Mesenteric fat pad (tissue), 1 donor: Measurements from ENCODE around the gene ATG101. TPM values are rescaled to one million over a fixed set of nuclear protein-coding genes. Genes with fewer than 3 reads are reported as not detected.

Experiments
- DNase-seq: peaks from one replicate; pipeline ENCODE4 v3.0.0-alpha.2; 2020; ENCODE audit warnings: low spot score
- total RNA-seq: library from RNA; stranded (reverse); fragmentation: NEBNext Ultra II Directional; extraction: Animal tissue kit (Norgen Biotek cat#: 25700); gene quantifications from one replicate; pipeline ENCODE4 v1.2.1, GENCODE V29; 2021
- donor health status: DM: yes; HTN: yes; CAD: no.

The ATG101 gene
- total RNA-seq, 1 donor from 2014 or later, result 36.2 TPM

DNA sequence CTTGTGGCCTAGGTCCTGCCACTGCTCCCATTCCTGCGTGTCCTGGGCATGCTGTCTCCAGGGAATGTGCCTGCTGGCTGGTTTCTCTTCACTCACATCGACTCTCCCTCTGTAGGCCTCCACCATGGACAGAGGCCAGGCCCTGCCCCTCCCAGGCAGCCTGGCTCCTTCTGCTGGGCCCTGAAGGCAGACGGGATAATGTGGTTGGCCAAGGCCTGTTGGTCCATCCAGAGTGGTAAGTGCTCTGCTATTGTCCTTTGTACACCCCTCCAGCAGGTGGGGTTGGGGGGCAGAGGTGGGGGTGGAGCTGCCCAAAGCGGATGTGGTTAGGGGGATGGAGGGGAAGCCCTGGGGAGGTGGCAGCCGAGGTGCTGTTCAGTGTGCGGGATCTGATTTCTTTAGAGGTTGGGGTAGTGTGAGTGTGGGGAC, 28.1 kb upstream of the ATG101 start:
- DNase-seq, result no peak

DNA sequence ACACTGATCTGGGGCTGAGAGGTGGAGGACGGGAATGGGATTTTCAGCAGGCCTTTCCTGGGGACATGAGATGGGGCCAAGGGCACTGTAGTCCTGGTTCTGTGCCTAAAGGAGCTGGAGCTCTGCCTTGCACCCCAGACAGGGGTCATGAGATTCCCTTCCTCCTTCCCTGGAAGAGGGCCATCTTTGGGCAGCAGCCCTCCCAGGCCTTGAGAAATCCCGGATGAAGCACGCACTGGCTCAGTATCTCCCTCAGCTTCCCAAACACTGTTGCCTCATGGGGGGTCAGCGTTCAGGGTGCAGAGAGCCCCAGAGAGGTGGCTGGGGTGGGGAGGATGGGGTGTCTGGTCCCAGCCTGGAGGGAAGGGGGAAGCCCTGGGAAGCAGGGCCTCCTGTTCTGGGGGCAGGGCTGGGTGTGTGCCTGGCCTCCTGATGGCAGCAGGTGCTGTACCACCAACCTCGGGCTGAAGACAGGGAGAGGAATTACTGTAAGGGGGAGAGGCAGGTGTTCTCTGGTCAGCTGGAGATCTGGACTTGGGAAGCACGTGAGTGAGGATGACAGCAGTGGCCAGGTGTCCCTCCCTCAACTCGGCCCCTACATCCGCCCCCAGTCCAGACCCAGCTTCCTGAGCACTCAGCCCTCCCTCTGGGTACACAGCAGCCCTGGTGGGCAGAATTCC, 26.9 kb upstream of the ATG101 start:
- DNase-seq, result no peak

DNA sequence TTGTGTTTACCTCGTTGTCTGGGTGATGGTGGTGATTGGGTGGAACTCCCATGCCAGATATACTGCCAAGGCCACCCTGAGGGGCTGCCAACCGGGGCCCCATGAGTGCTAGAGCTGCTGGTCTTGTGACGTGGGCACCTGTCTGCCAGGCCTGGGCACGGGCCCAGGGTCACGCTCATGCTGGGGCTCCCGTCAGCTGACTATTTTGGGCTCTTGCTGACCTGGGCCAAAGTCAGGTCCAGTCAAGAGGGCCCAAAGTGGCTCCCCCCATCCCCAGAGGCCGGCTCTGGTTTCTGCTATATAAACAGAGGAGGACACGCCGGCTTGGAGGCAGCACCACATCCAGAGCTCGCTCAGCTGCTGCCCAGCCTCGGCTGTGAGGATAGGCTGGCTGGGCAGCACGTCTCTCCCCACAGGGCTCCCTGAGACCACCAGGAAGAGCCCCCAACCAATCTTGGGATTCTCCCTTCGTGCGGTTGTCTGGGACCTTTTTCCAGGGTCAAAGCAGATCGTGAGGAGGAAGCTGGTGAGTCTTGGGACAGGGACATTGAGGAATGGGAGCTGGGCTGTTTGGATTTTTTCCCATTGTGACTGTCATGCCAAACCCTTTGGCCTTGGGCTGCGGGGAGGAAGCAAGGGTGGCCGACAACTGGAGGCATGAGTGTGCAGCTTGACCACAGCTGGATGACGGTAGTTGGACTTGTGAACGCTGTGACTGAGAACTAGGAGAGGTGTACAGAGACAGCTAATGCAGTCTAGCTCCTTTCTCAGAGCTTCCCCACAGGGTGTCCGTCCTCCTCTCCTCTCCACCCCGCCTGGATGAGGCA, 26.2 kb upstream of the ATG101 start:
- DNase-seq, result no peak

DNA sequence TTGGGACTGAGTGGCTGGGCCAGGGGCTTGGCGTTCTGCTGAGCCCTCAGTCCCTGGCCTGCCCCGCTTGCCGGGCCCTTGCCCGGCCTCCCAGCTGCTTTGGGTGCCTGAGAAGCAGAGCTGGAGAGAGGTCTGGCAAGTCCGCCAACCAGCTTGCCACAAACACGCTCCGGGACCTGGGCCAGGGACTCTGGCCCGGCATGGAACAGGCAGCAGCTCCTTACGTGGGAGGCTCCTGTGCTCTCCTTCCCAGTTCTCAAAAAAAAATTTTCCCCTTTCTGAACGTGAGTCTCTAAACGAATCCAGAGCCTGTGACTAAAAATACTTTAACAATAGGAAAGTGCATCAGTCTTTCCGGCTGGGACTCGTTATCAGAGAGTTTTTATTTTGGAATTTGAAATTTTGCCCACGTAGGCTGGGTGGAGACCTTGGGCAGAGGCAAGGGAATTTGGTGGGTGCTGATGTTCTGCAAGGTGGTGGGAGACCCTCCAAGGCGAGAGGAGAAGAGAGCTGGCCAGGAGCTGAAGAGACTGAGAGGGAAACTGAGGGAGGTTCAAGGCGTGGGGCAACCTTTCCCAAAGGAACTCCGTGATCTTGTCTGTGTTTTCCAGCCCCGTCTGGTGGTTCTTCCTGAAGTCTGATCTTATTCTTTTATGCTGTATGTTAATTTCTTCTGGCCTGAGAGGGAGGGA, 25.3 kb upstream of the ATG101 start:
- no peak for DNase-seq

DNA sequence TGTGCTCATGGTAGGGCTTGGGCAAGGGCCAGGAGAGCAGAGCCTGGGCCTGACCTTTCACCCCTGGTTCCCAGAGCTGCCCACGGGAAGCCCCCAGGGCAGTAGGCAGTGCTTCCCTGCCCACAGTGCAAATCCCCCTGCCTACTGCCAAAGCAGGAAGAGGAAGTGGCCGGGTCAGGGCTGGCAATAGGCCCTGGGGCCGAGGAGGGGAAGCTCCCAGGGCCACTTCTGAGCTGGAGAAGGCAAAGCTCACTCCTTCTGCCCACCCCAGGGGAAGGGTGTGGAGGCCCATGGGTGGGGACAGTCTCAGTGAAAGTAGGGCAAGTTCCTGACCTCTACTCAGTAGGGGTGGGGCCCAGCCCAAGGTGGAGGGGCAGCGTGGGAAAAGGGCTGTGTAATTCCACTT, 24.0 kb upstream of the ATG101 start:
- no peak for DNase-seq

DNA sequence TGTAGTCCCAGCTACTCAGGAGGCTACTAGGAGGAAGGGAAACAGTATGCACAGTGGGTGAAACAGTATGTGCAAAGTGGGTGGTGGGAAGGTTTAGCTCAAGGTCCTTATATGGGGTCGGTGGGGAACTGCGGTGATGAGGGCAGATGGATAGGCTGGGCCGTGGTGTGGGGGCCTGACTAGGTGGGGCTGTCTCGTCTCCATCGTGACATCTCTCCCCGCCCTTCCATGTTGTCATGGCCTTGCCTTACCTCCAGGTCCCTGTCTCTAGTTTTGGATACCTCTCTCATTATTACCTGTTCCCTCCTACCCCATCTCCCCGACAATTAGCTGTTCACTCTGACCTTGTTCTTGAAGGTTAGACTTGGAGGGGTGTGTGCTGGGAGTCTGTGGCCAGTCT, 22.9 kb upstream of the ATG101 start:
- no peak for DNase-seq

DNA sequence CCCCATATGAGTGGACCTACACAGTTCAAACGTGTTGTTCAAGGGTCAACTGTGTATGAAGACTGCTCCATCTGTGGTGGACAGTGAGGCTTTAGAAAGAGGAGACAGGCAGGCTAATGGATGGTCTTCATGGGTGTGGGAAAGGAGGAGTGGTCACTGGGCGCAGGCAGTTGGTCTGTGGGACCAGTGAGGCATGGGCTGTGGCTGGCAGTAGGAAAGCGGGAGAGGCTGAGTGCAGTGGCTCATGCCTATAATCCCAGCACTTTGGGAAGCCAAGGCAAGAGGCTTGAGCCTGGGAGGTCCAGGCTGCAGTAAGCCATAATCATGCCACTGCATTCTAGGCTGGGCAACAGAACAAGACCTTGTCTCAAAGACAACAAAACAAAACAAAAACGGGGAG, 20.5 kb upstream of the ATG101 start:
- no peak for DNase-seq

DNA sequence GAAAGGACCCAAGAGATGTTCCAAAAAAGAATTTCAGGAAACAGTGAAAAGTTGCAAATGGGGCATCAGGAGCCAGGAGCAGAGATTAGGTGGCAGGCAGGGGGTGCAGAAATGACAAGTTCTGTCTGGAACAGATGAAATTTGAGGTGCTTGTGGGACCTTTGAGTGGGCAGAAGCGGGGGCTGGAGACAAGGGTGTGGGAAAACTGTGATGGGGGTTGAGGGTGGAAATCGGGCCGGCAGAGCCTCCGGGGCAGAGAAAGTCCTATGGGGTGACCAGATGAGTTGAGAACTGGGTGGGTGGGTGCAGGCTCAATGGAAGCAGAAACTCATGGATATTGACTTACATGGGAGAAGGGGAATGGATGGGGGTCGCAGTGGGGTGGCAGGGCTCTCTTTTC, 20.1 kb upstream of the ATG101 start:
- DNase-seq, result no peak

DNA sequence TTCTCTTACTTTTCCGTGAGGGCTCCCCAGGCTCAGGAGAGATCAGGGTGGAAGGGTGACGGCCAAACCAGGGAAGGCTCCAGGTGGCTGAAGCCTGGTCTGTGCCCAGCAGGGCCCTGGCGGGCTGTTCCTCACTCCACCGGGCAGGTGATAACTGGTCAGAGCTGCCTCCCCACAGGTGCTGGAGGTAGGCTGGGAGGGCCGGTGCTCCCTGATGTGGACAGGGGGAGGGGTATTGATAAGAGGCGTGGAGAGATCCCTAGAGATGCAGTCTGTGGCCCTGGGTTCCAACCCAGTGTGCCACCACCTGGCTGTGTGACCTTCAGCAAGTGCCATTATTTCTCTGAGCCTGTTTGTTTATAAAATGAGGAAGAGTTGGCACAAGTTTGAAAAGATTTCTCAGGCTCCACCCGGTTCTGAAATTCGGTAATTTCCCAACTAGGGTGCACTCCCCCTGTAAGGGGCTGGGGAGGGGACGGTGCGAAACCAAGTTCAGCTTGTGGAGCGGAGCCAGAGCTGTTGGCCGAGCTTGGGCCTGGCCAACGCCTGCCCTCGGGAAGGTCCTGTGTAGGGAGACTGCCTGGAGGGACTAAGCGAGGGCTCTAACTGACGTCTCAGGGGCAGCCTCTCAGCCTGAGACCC, 19.5 kb upstream of the ATG101 start:
- no peak for DNase-seq

DNA sequence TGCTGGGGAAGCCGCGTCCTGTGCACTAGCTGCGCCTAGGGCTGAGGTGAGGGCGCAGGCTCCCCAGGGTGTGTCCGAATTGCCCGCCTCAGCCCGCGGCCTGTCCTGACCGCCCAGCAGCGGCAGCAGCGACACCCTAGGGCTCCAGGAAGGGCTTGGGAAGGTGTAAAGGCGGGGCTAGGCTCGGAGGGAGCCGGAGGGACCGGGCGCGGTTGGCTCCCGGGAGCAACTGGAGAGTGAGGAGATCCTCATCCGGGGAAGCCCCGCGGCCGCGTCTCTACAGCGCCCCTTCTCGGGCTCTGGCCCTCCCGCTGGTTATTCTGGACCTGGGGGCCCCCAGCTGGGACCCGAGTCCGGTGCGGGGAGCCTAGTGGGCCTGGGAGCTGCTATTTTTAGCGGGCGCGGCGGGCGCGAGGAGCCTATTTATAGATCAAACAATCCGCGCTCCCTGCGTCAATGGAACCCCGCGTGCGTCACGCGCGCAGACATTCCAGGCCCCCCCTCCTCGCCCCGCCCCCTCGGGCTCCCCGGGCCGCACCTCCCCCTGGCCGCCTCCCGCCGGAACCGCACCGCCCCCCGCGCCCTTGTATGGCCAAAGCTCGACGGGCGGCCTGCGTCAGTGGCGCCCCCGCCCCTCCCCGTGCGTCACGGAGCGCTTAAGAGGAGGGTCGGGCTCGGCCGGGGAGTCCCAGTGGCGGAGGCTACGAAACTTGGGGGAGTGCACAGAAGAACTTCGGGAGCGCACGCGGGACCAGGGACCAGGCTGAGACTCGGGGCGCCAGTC, 18.8 kb upstream of the ATG101 start, which contains the start of gene NR4A1:
TSS of gene NR4A1 (plus strand) at position 685 of the 784 bp plus-strand sequence. CDS start 2,887 bp downstream, outside the sequence.
- DNase-seq, result peak; percentile 99

DNA sequence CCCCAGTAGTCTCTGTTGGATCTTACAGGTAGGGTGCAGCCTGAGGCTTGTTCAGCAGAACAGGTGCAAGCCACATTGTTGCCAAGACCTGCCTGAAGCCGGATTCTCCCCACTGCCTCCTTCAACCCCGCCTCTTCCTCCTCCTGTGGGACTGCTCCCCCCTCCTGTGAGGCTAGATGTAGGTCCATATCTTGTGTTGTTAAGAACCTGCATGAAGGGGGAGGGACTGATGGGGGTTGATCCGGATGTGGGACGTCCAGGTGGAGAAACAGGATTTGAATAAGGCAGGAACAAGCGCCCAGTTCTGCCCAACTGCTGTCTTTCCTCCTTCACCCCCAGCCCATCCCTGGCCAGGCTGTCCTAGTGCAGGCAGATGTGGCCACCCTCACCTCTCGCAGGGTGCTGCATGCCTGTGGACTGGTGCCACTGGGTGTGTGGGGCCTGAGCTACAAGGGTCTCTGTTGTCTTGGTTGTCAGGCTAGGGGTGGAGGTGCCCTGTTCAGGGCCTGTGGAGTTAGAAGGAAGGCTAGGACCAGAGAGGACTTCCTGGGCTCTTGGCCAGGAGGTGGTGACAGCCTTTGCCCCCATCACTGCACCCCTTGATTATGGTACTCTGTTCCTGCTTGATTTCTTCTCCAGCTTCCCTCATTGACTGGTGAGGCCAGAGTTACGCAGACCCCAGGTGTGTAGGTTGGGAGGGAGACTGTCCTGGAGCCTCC, 17.2 kb upstream of the ATG101 start:
- DNase-seq, result no peak

DNA sequence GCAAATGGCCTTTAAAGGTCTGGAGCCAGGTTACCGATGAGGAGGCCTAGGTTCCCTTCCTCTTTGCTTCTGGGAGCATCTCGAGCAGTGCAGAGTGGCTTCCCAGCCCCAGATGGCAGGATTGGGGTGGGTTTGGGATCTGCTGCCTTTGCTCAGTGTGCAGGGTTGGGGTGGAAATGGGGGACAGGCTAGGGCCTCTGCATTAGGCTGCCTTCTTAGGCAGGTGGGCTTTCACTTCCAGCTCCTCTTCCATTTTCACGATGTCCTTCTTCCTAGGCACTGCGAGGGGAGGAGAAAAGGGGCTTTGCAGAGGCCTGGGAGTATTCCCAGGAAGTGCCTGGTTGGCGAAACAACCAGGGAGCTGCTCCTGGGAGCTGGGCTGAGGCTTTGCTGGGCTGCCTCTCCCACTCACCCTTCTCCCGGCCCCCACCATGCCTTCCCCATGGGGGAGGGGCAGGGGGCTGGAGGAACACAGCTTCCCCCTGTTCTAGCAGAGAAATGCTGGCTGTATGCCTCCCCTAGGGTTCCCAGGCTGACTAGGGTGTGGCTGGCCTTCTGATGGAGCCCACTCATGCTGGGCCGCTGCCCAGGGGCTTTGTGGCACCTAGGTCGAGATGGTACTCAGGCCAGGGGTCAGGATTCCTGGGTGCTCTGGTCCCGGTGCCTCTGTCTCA, 16.1 kb upstream of the ATG101 start:
- no peak for DNase-seq

DNA sequence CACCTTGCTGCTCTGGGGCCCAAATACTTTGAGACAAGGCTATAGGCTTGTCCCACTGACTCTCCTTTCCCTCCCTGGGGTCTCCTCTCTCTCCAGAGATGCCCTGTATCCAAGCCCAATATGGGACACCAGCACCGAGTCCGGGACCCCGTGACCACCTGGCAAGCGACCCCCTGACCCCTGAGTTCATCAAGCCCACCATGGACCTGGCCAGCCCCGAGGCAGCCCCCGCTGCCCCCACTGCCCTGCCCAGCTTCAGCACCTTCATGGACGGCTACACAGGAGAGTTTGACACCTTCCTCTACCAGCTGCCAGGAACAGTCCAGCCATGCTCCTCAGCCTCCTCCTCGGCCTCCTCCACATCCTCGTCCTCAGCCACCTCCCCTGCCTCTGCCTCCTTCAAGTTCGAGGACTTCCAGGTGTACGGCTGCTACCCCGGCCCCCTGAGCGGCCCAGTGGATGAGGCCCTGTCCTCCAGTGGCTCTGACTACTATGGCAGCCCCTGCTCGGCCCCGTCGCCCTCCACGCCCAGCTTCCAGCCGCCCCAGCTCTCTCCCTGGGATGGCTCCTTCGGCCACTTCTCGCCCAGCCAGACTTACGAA, 15.4 kb upstream of the ATG101 start:
- no peak for DNase-seq

DNA sequence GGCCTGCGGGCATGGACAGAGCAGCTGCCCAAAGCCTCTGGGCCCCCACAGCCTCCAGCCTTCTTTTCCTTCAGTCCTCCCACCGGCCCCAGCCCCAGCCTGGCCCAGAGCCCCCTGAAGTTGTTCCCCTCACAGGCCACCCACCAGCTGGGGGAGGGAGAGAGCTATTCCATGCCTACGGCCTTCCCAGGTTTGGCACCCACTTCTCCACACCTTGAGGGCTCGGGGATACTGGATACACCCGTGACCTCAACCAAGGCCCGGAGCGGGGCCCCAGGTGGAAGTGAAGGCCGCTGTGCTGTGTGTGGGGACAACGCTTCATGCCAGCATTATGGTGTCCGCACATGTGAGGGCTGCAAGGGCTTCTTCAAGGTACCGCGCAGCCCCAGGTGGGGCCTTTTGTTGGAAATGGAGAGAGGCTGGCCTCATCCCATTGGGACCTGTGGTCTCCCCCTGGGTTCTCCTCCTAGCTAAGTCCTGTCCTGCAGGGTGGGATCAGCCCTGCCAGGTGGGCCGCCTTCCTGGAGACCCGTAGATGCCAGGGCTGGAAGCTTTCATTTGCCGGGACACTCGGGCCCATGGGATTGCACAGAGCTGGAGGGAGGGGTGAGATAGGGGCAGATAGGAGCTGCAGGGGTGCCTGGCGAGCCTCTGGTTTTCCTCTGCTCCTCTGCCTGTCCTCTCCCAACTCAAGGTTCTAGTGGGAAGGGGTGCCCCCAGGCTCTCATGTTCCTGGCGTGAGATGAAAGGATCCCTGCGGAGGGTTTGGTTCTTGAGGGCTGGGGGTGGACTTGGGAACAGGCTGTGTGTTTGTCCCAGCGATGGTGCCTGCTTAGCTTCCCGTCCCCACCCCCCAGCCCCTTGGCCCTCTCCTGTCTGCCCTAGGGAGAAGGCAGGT, 14.7 kb upstream of the ATG101 start:
- no peak for DNase-seq

DNA sequence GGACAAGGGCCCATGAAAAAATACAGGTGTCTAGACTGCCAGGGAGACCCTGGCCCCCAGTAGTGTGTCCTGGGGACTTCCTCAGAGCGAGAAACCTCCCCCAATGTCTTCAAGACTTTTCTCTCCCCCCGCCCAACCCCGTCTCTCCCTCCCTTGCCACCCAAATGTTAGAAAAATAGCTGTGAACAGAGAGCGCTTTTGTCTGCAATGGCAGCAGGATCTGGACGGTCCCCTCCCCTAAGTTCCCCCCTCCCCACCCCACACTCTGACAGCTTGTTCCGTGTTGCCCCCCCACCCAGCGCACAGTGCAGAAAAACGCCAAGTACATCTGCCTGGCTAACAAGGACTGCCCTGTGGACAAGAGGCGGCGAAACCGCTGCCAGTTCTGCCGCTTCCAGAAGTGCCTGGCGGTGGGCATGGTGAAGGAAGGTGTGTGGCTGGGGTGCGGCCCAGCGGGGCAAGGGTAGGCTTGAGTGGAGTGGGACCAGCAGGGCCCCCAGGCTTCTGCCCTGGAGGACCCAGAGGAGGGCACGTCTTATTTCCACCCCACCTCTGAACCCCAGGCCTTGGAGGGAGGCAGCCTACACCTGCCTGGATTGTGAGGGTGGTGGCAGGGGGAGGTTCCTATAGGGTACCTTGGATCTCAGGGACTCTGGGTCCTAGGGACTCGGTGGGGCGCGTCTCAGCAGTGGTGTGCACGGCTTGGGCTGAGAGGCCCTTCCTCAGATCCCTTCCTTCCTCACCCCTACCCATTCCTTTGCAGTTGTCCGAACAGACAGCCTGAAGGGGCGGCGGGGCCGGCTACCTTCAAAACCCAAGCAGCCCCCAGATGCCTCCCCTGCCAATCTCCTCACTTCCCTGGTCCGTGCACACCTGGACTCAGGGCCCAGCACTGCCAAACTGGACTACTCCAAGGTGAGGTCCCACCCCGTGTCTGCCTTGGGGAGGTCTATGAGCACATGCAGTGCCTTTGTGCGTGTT, 13.8 kb upstream of the ATG101 start:
- DNase-seq, result no peak

DNA sequence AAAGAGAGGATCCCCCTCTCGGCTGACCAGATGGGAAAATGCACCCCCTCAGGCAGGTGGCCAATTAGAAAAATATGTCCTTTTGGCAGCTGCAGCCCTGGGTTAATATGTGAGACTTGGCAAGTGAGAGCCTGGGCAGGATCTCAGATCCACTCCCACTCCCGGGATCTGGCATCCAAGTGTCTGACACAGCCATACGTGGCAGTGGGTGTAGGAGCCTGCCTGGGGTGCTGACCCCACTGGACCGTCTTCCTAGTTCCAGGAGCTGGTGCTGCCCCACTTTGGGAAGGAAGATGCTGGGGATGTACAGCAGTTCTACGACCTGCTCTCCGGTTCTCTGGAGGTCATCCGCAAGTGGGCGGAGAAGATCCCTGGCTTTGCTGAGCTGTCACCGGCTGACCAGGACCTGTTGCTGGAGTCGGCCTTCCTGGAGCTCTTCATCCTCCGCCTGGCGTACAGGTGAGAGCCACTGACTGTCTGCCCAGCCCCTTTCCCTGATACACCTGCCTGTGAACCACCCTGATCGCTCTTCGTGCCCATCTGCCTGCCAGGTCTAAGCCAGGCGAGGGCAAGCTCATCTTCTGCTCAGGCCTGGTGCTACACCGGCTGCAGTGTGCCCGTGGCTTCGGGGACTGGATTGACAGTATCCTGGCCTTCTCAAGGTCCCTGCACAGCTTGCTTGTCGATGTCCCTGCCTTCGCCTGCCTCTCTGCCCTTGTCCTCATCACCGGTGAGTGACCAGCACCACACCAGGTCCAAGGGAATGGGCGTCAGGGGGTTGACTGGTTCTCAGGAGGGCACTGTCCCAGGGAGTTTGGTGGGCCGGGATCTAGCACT, 12.8 kb upstream of the ATG101 start:
- DNase-seq, result no peak
